Astrocyte of the spinal cord (primary cell): ENCODE results near the gene SLC25A26.

ENCODE experiments used
- DNase-seq: peaks from one replicate; pipeline ENCODE4 v3.0.0; 2011; ENCODE audit warnings: low read depth, low spot score
- H3K4me3 ChIP-seq: 2 replicates; pipeline ENCODE4 v1.5.1; 2011; ENCODE audit warnings: low read depth, mild to moderate bottlenecking, low read length, moderate library complexity
- CTCF ChIP-seq: IDR thresholded peaks from 2 replicates; pipeline ENCODE4 v1.5.1; 2012; ENCODE audit warnings: low read depth, mild to moderate bottlenecking, low read length, inconsistent platforms
- in situ Hi-C: cut with HindIII; loops from 2 replicates; pipeline ENCODE4 v1.10.0; 2017; ENCODE audit warnings: low sequenced_read_pairs

Gene SLC25A26

DNA sequence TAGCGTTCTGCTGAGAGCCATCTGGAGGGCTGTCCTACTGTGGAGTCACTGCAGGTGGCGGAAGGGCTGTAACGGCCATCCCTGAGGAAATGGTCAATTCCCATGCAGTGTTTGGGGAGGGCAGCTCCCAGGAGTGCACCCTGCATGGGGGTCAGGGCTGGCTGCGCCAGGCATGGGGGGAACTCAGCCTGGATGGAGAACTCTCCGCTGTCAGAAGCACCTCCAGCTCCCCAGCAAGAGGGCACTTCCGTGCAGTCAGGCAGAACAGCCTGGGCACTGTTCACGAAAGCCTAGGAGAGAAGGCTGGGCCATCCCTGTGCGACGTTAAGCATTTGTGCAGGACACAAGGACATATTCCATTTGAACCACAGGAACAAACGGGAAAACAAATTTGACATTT is 174.8 kb downstream of the SLC25A26 start:
- no peak for DNase-seq
- in situ Hi-C loops = no loop called here
- TF ChIP-seq CTCF = no peak
- H3K4me3 ChIP-seq = no peak overlapping the region

GRCh38 chr3:66396161-66396760 is 175.5 kb downstream of the SLC25A26 start:
- TF ChIP-seq CTCF = no peak
- no peak overlapping the region for H3K4me3 ChIP-seq
- DNase-seq = no peak
- in situ Hi-C loops = no loop called here

DNA sequence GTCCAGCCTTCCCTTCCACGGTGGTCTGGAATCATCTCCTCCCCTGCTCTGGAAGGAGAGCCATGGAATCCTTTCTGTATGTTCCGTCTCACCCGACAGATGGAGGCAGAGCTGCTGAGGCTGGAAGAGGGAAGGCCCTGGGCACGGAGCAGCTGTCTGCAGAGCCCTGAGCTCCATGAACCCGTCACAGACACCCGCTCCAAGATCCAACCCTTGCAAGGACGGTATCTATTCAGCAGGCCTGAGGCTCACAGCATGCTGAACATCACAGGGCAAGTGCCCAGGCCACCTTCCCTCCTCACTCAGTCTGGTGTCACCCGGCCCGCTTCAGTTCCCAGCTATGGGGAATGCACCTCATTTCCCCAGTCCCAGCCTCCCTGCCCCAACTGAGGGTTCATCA is 176.1 kb downstream of the SLC25A26 start:
- no peak for TF ChIP-seq CTCF
- no peak overlapping the region for H3K4me3 ChIP-seq
- DNase-seq = no peak
- in situ Hi-C loops = no loop called here

GRCh38 chr3:66397745-66398144 is 176.9 kb downstream of the SLC25A26 start:
- TF ChIP-seq CTCF = no peak
- in situ Hi-C loops = no loop called here
- H3K4me3 ChIP-seq = no peak overlapping the region
- no peak for DNase-seq

DNA sequence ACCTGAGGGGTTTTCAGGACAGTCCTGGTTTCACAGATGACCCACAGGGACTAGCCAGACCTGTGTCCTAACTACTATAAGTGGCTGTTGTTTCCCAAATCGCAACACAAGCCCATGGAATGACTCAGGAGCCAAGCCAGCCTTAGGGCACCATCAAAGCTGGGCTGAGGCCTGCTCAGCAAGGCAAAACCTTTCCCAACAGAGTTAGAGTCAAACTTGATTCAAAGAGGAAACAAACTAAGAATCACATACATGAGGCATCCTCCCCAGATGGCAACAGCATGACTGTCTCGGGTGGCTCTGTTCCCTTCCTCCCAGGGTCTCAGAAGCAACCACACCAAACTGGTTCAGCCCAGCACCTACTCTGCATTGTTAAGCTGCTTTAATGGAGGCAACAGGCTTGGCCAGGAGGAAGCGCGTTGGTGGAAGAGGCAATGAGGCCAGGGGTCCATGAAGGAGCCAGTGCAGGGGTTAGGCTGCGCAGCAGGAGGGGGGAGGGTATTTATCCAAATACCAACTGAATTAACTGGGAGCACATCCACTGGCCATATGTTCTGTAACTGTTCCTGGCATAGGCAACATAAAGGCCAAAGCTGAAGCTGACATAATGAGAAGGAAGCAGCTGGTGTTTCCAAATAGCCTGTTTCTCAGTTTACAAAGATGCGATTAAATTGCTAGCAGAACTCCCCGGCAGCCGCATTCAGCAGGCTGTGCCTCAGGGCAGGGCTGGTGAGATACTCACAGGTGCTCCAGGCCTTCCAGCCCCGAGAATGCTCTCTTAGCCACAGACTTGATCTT is 177.6 kb downstream of the SLC25A26 start:
- DNase-seq = no peak
- in situ Hi-C loops = no loop called here
- H3K4me3 ChIP-seq = no peak overlapping the region

GRCh38 chr3:66399529-66400232 is 178.9 kb downstream of the SLC25A26 start:
- in situ Hi-C loops = no loop called here
- no peak for TF ChIP-seq CTCF
- no peak overlapping the region for H3K4me3 ChIP-seq
- DNase-seq = no peak

More for the DNA sequence above, 177.6 kb downstream of the SLC25A26 start:
- no peak for TF ChIP-seq CTCF
